IMR-90 (cell line): ENCODE measurements around the gene NIF3L1. TPM values are rescaled to one million over a fixed set of nuclear protein-coding genes. Genes with fewer than 3 reads are reported as not detected.

Experiments
- ATAC-seq: fragments of 200-7000 bp; cut with Tn5 transposase; 2 replicates; pipeline ENCODE4 v1.9.1; 2020; ENCODE audit warnings: low read depth, mild to moderate bottlenecking, moderate library complexity
- BruUV-seq: library from RNA; stranded (reverse); fragments of 400-500 nt; replicated peaks from 2 replicates; lab custom pipeline; 2021; lab: Mats Ljungman, UMichigan
- CTCF ChIA-PET: fragments of 300-600 bp; formaldehyde crosslinking; extraction: SDS; loops from one replicate; lab custom pipeline; 2021; ENCODE audit warnings: antibody characterized with exemption; lab: Yijun Ruan, JAX
- POLR2A ChIA-PET: fragments of 300-600 bp; sonication (Branson Sonifier 250); formaldehyde crosslinking; loops from one replicate; lab custom pipeline; 2022; ENCODE audit warnings: antibody characterized with exemption; ENCODE audit not compliant: unreplicated experiment; lab: Charles Lee
- DNase-seq: peaks from one replicate; pipeline ENCODE4 v3.0.0; 2013
- H2AFZ ChIP-seq: replicated peaks from 2 replicates; pipeline ENCODE3; 2013; ENCODE audit warnings: low read length, mild to moderate bottlenecking; ENCODE audit not compliant: poor library complexity
- H2AK5ac ChIP-seq: 2 replicates; pipeline ENCODE4 v1.6.1; 2013; ENCODE audit warnings: low read depth, low read length, inconsistent platforms
- H2AK9ac ChIP-seq: replicated peaks from 2 replicates; pipeline ENCODE3; 2013; ENCODE audit warnings: mild to moderate bottlenecking, low read depth, low read length, moderate library complexity; ENCODE audit not compliant: poor library complexity
- H2BK120ac ChIP-seq: 2 replicates; pipeline ENCODE4 v1.6.1; 2013; ENCODE audit warnings: low read depth, low read length, inconsistent platforms
- H2BK15ac ChIP-seq: 3 replicates; pipeline ENCODE4 v1.6.1; 2013; ENCODE audit warnings: low read depth, low read length, inconsistent platforms
- H2BK20ac ChIP-seq: 2 replicates; pipeline ENCODE4 v1.6.1; 2013; ENCODE audit warnings: low read depth, mild to moderate bottlenecking, inconsistent platforms, low read length, moderate library complexity
- H2BK5ac ChIP-seq: 2 replicates; pipeline ENCODE4 v1.6.1; 2013; ENCODE audit warnings: mild to moderate bottlenecking, low read depth, low read length, inconsistent platforms; ENCODE audit not compliant: poor library complexity, severe bottlenecking
- H3K14ac ChIP-seq: replicated peaks from 2 replicates; pipeline ENCODE4 v1.6.1; 2013; ENCODE audit warnings: low read depth, low read length, inconsistent platforms
- H3K18ac ChIP-seq: 2 replicates; pipeline ENCODE4 v1.6.1; 2013; ENCODE audit warnings: low read depth, low read length, control low read depth
- H3K23ac ChIP-seq: 2 replicates; pipeline ENCODE4 v1.6.1; 2013; ENCODE audit warnings: low read depth, low read length, inconsistent platforms
- H3K27ac ChIP-seq: 2 replicates; pipeline ENCODE4 v1.5.1; 2013; ENCODE audit warnings: mild to moderate bottlenecking, control low read depth, low read length; ENCODE audit not compliant: insufficient read depth
- H3K27me3 ChIP-seq: 2 replicates; pipeline ENCODE4 v1.6.1; 2013; ENCODE audit warnings: low read length; ENCODE audit not compliant: control insufficient read depth, insufficient read depth
- H3K36me3 ChIP-seq: 2 replicates; pipeline ENCODE4 v1.6.1; 2013; ENCODE audit warnings: low read length, mixed read lengths; ENCODE audit not compliant: control insufficient read depth, insufficient read depth
- H3K4ac ChIP-seq: 2 replicates; pipeline ENCODE4 v1.6.1; 2013; ENCODE audit warnings: low read depth, low read length, inconsistent platforms
- H3K4me1 ChIP-seq: 2 replicates; pipeline ENCODE4 v1.6.1; 2013; ENCODE audit warnings: low read length, mixed read lengths; ENCODE audit not compliant: control insufficient read depth, insufficient read depth
- H3K4me2 ChIP-seq: 2 replicates; pipeline ENCODE4 v1.6.1; 2013; ENCODE audit warnings: low read depth, mild to moderate bottlenecking, control low read depth, low read length, moderate library complexity
- H3K4me3 ChIP-seq: 2 replicates; pipeline ENCODE4 v1.5.1; 2013; ENCODE audit warnings: low read depth, mild to moderate bottlenecking, control low read depth, low read length, moderate library complexity; ENCODE audit not compliant: insufficient read depth
- H3K56ac ChIP-seq: 2 replicates; pipeline ENCODE4 v1.6.1; 2013; ENCODE audit warnings: low read length, inconsistent platforms; ENCODE audit not compliant: insufficient read depth; ENCODE audit errors: extremely low read depth
- H3K79me1 ChIP-seq, 2 experiments: 2 replicates each; pipeline ENCODE4 v1.6.1; 2013; ENCODE audit warnings: low read length in 2 of 2, inconsistent platforms in 1 of 2, low read depth in 1 of 2
- H3K9ac ChIP-seq: 2 replicates; pipeline ENCODE4 v1.6.1; 2013; ENCODE audit warnings: low read depth, low read length, control low read depth
- H3K9me1 ChIP-seq: 2 replicates; pipeline ENCODE4 v1.6.1; 2013; ENCODE audit warnings: low read length, inconsistent platforms; ENCODE audit not compliant: insufficient read depth
- H3K9me3 ChIP-seq: 2 replicates; pipeline ENCODE4 v1.6.1; 2013; ENCODE audit warnings: low read length; ENCODE audit not compliant: control insufficient read depth, insufficient read depth
- H4K20me1 ChIP-seq: 2 replicates; pipeline ENCODE4 v1.6.1; 2013; ENCODE audit warnings: low read length, inconsistent platforms; ENCODE audit not compliant: insufficient read depth
- H4K5ac ChIP-seq: 2 replicates; pipeline ENCODE4 v1.6.1; 2013; ENCODE audit warnings: mild to moderate bottlenecking, low read depth, low read length, control low read depth
- H4K8ac ChIP-seq, 2 experiments: 2 replicates each; pipeline ENCODE4 v1.6.1; 2013; ENCODE audit warnings: low read depth in 2 of 2, low read length in 2 of 2, control low read depth in 1 of 2, inconsistent platforms in 1 of 2
- H4K91ac ChIP-seq: 2 replicates; pipeline ENCODE4 v1.6.1; 2013; ENCODE audit warnings: low read depth, low read length, inconsistent platforms; ENCODE audit not compliant: insufficient read depth
- BHLHE40 ChIP-seq: fragments of 150-350 bp; IDR thresholded peaks from 2 replicates; pipeline ENCODE4 v1.6.1; 2016; ENCODE audit warnings: mild to moderate bottlenecking, low read depth, low read length
- CEBPB ChIP-seq: IDR thresholded peaks from 2 replicates; pipeline ENCODE4 v1.6.1; 2012; ENCODE audit warnings: low read depth, low read length, improper control_type of control experiment
- CHD1 ChIP-seq: IDR thresholded peaks from 2 replicates; pipeline ENCODE4 v1.6.1; 2012; ENCODE audit warnings: low read depth, low read length, improper control_type of control experiment
- CTCF ChIP-seq: conservative IDR thresholded peaks from 2 replicates; pipeline ENCODE4 v1.5.1; 2012; ENCODE audit warnings: mild to moderate bottlenecking, low read depth, low read length, improper control_type of control experiment
- ELK1 ChIP-seq: fragments of 150-350 bp; IDR thresholded peaks from 2 replicates; pipeline ENCODE4 v1.6.1; 2016; ENCODE audit warnings: low read depth, mild to moderate bottlenecking, low read length, moderate library complexity, borderline replicate concordance
- FOS ChIP-seq: fragments of 150-350 bp; IDR thresholded peaks from 2 replicates; pipeline ENCODE4 v1.6.1; 2016; ENCODE audit warnings: low read depth, low read length
- MAFK ChIP-seq: IDR thresholded peaks from 2 replicates; pipeline ENCODE4 v1.6.1; 2012; ENCODE audit warnings: low read depth, low read length, improper control_type of control experiment
- MAZ ChIP-seq: IDR thresholded peaks from 2 replicates; pipeline ENCODE4 v1.6.1; 2012; ENCODE audit warnings: low read depth, mild to moderate bottlenecking, low read length, improper control_type of control experiment, moderate library complexity, borderline replicate concordance
- MXI1 ChIP-seq: IDR thresholded peaks from 2 replicates; pipeline ENCODE4 v1.6.1; 2012; ENCODE audit warnings: low read depth, mild to moderate bottlenecking, low read length, moderate library complexity, borderline replicate concordance
- NFE2L2 ChIP-seq: fragments of 150-350 bp; IDR thresholded peaks from 2 replicates; pipeline ENCODE4 v1.6.1; 2016; ENCODE audit warnings: low read depth, mild to moderate bottlenecking, low read length
- POLR2A ChIP-seq: IDR thresholded peaks from 2 replicates; pipeline ENCODE4 v1.6.1; 2012; ENCODE audit warnings: mild to moderate bottlenecking, low read depth, low read length
- RCOR1 ChIP-seq: IDR thresholded peaks from 2 replicates; pipeline ENCODE4 v1.6.1; 2012; ENCODE audit warnings: mild to moderate bottlenecking, low read length, improper control_type of control experiment; ENCODE audit not compliant: insufficient replicate concordance
- RFX5 ChIP-seq: IDR thresholded peaks from 2 replicates; pipeline ENCODE4 v1.8.0; 2012; ENCODE audit warnings: low read depth, mild to moderate bottlenecking, low read length, moderate library complexity
- SMC3 ChIP-seq: fragments of 150-350 bp; IDR thresholded peaks from 2 replicates; pipeline ENCODE4 v1.6.1; 2016; ENCODE audit warnings: low read depth, mild to moderate bottlenecking, antibody characterized with exemption, low read length, moderate library complexity
- USF2 ChIP-seq: fragments of 150-350 bp; IDR thresholded peaks from 2 replicates; pipeline ENCODE4 v1.6.1; 2017; ENCODE audit warnings: mild to moderate bottlenecking, antibody characterized with exemption, low read length, low read depth
- WGBS, 2 experiments: methylation state at CpG; one replicate each; pipeline versions ENCODE4 v1.1.5 to v1.1.7; 2013; ENCODE audit warnings: missing lambda C conversion rate in 2 of 2; ENCODE audit not compliant: insufficient read length in 1 of 2; ENCODE audit errors: extremely low coverage in 2 of 2; 5-methylcytosine and 5-hydroxymethylcytosine counted together
- dilution Hi-C: fragments of 300-500 bp; cut with HindIII; formaldehyde crosslinking; loops from one replicate; pipeline ENCODE4 v1.14.3; 2018; ENCODE audit warnings: low sequenced_read_pairs; ENCODE audit not compliant: unreplicated experiment
- in situ Hi-C: fragments of 300-500 bp; cut with MboI; formaldehyde crosslinking; loops from 3 replicates; pipeline ENCODE4 v1.14.3; 2019; ENCODE audit warnings: low sequenced_read_pairs, inconsistent platforms, mixed read lengths
- intact Hi-C: fragments of 100-400 bp; cut with micrococcal nuclease; formaldehyde crosslinking; loops from 2 replicates; pipeline ENCODE4 v1.10.0; 2022
- polyA plus RNA-seq, 3 experiments: library from polyadenylated mRNA; depleted of rRNA; stranded (reverse); fragments of >200 nt; gene quantifications; 2 replicates each; pipeline ENCODE4 v1.2.3, GENCODE V29; 2012; ENCODE audit warnings: low replicate concordance in 1 of 3
- total RNA-seq: library from RNA; depleted of rRNA; stranded (reverse); fragments of >200 nt; gene quantifications from 2 replicates; pipeline ENCODE4 v1.2.3, GENCODE V29; 2012

The NIF3L1 gene
- total and polyA plus RNA-seq, 2 of the 4 experiments (the other 2 are of a cell fraction): 43.0 to 54.6 TPM

GRCh38 chr2:200905618-200906296, 16.6 kb downstream of the NIF3L1 start:
- H2BK20ac ChIP-seq: no peak overlapping the region
- POLR2A ChIA-PET: no interaction called here
- no peak overlapping the region for H3K4ac ChIP-seq
- no peaks in the 10 kb centered on the region for H3K9me1 ChIP-seq
- no peak overlapping the region for H4K91ac ChIP-seq
- CTCF ChIA-PET: interaction anchor here (0.9 to 2.1 kb wide), 4 partner anchors 8 to 272 kb away, joined by 3 to 11 read pairs (median 5); no protein-coding TSS in a partner anchor
- H2AK5ac ChIP-seq: 0 out of 2 replicates have a peak overlapping the region, but pooled peaks have one; percentile 8
- H2BK120ac ChIP-seq: no peak overlapping the region
- H3K4me3 ChIP-seq: no peak overlapping the region
- H4K8ac ChIP-seq: no peak overlapping the region
- no peak overlapping the region for H3K18ac ChIP-seq
- no peak overlapping the region for H4K5ac ChIP-seq
- no peak overlapping the region for H3K27ac ChIP-seq
- no peaks in the 10 kb centered on the region for H3K27me3 ChIP-seq
- no peaks in the 10 kb centered on the region for H3K4me1 ChIP-seq
- no peak overlapping the region for H3K56ac ChIP-seq
- H3K9ac ChIP-seq: no peak overlapping the region
- no peak overlapping the region for H2AK9ac ChIP-seq
- no peaks in the 10 kb centered on the region for H3K9me3 ChIP-seq
- no TSS peak for BruUV-seq
- no CpG with 5 or more reads among the region's 2 CpGs for WGBS, 2 experiments
- peak; percentile 74 for DNase-seq
- H4K20me1 ChIP-seq: no peaks in the 10 kb centered on the region
- intact Hi-C loops: loop anchor here (1.0 to 2.0 kb wide), 3 partner anchors 164 to 272 kb away; no protein-coding TSS in a partner anchor
- peaks cover 3% of the 10 kb centered on the region in 2 experiments; a peak in 2 of 4 replicates for H3K79me1 ChIP-seq
- in situ Hi-C loops: loop anchor here (5.0 kb wide), 2 partner anchors 162 to 272 kb away; no protein-coding TSS in a partner anchor
- H2BK5ac ChIP-seq: no peak overlapping the region
- H3K4me2 ChIP-seq: no peak overlapping the region
- ATAC-seq: peak; percentile 86
- no peak overlapping the region for H2BK15ac ChIP-seq
- no peak overlapping the region for H3K23ac ChIP-seq
- no peak overlapping the region for H2AFZ ChIP-seq
- dilution Hi-C loops: no loop called here
- no peak overlapping the region for H3K14ac ChIP-seq
- H3K36me3 ChIP-seq: peaks cover 7% of the 10 kb centered on the region
- TF ChIP-seq NFE2L2: no peak
- TF ChIP-seq USF2: no peak
- TF ChIP-seq FOS: no peak
- TF ChIP-seq RFX5: no peak
- TF ChIP-seq CTCF: peak; percentile 76
- TF ChIP-seq SMC3: peak; percentile 83
- TF ChIP-seq CHD1: no peak
- no peak for TF ChIP-seq CEBPB
- TF ChIP-seq BHLHE40: no peak
- no peak for TF ChIP-seq MAZ
- no peak for TF ChIP-seq MAFK
- TF ChIP-seq ELK1: no peak
- TF ChIP-seq POLR2A: no peak
- TF ChIP-seq RCOR1: no peak
- TF ChIP-seq MXI1: no peak
